GM18519 (cell line): Measurements from ENCODE around the gene RPL10.

ENCODE experiments used
- ATAC-seq: cut with Tn5 transposase; IDR thresholded peaks from one replicate; pipeline ENCODE4 v1.9.1; 2021; ENCODE audit warnings: mild to moderate bottlenecking, moderate library complexity; ENCODE audit not compliant: unreplicated experiment, low FRiP score

RPL10 gene

DNA sequence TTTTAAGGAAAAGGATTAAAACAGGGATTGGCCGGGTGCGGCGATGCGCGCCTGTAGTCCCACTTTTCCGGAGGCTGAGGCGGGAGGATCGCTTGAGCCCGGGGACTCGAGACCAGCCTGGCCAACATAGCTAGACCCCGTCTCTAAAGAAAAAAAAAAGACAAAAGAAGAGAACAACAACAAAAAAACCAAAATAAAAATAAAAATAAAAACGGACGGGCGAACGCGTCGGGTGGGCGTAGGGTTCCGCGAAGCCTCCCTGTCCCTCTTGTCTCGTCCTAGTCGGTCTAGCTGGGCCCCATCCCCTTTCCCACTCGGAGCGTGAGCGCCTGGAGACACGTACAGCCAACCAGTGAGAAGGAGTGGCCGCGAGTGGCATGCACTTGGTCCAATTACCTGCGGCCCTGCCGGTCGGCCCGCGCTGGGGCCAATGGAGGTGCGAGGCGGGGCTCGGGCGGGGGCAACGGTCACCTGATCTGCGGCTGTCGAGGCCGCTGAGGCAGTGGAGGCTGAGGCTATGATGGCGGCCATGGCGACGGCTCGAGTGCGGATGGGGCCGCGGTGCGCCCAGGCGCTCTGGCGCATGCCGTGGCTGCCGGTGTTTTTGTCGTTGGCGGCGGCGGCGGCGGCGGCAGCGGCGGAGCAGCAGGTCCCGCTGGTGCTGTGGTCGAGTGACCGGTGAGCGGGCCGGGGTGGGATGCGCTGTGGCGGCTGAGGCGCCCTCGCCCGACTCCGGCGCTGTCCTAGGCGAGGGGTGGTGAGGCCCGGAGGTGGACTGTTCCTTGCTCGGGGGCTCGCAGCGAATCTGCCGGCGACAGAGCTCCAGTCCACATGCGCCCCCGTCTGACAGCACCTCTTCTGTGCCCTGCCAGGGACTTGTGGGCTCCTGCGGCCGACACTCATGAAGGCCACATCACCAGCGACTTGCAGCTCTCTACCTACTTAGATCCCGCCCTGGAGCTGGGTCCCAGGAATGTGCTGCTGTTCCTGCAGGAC is 30.3 kb downstream of the RPL10 start, which contains the start of gene ATP6AP1:
Gene ATP6AP1 (plus strand): TSS at position 502 of the 996 bp plus-strand sequence. CDS start 16 bp downstream, at position 518.
- ATAC-seq: peak; percentile 85

DNA sequence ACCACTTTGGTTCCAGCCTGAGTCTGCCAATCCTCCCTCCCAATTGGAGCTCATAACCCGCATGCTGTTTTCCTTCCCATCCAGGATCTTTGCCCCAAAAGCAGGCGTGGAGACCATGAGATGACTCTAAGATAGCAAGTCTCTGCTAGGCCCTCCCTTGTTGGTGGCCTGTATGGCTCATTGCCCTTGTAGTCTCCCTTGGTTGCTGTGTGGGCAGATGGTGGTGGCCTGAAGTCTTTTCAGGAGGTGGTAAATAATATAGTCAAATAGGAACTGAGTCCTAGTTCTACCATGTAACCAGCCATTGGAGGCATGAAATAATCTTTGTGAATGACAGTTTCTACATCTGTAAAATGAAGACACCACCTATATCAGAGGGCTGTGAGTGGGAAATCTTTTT is 31.5 kb downstream of the RPL10 start:
- ATAC-seq: no peak

DNA sequence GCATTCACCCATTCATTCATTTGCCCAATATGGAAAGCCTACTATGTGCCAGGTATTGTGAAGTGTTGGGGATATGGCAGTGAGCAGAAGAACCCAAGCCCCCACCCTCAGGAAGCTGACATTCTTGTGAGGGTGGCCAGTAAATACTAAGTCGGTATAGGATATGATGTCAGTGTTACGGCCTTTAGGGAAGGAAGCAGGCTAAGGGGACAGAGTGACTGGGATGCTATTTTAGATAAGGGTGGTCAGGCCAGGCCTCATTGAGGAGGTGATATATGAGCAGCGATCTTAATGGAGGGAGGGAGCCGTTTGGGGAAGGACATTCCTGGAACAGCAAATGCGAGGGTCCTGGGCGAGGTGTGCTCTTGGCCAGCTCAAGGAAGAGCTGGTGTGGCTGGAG is 32.3 kb downstream of the RPL10 start:
- ATAC-seq: no peak

DNA sequence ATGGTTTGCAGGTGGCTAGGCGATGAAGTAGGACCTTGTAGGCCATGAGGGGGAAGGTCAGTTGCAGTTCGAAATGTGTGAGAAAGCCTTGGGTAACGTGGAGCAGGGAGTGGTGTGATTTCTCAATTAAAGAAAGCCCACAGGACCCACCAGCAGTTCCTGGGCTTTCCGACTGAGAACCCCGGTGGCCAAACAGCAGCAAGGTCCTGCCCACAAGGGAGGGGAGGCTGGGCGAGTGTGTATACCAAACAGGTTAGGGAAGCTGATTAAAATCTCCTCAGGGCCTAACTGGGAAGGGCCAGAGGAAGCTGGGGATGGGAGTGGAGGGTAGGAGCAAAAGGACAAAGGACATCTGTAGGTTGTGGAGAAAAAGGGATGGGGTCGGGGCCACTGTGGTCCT is 32.7 kb downstream of the RPL10 start:
- ATAC-seq: no peak

DNA sequence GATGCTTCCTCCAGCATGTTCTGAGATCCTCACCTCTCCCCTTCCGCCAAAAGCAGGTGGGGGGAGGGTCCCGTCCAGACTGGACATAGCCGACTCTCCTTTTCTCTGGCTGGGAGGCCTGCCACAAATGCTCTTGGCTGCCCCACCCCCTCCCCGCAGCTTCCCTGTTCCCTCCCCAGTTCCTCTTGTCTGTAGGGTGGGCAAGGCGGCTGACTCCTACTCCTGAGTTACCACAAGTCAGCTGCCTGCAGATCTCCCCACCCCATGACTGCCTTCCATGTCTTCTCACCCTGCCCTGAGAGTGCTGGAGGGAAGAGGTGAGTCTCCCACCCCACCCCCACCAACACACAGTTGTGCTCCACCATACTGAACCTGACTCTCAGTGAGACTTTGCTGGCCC is 33.2 kb downstream of the RPL10 start:
- ATAC-seq: no peak

DNA sequence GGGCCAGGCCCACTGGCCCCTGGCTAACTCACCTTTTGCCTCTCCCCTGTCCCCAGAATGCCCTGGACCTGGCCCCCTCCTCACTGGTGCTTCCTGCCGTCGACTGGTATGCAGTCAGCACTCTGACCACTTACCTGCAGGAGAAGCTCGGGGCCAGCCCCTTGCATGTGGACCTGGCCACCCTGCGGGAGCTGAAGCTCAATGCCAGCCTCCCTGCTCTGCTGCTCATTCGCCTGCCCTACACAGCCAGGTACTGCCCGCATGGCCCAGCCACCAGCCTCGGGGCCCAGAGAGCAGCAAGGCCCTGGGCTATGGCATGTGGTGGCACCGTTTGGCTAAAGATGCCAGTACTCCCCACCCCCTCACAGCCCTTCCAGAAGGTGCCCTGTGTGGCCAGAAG is 34.0 kb downstream of the RPL10 start:
- no peak for ATAC-seq

DNA sequence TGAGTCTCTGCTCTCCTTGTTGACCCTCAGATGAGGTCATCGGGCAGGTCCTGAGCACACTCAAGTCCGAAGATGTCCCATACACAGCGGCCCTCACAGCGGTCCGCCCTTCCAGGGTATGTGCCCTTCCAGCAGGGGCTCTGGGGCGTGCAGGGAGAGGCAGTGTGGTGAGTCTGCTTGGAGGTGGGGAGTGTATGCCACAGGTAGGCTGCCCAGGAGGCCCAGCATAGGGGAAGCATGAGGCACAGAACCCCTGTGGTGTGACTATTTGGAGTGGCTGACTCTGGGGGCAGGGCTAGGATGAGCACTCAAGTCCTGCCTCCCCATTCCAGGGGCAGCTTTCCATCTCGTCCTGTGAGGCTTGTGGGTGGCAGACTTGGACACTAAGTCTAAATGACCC is 35.4 kb downstream of the RPL10 start:
- ATAC-seq: no peak

DNA sequence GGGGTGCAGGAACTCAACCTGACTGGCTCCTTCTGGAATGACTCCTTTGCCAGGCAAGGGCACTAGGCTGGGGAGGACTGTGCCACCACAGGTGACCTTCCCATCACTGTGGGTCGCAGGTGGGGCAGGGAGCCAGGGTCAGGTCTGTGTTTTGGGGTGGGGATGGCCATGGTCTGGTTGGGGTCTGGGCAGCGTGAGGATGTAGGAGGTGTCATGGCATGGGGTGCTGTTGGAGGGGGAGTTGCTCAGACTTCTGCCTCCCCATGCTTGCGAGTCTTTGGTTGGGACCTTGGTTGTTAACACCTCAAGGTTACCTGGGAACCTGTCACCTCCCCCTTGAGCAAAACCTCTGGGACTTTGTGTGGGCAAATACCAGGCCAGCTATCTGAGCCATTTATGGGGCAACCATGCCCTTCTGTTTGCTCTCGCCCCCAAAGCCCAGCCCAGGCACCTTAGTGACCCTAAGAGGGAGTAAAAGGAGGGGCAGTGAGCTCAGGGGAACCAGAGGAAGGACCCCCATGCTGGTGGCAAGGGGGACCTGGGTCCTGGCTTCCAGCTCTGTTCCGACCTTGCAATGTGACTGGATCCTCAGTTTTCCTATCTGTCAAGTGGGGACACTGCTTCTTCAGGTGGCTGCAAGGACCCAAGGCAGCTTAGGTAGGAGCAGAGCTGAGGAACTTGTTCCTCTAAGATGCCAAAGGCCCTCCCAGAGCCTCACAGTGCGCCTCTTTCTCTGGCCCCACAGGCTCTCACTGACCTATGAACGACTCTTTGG is 36.4 kb downstream of the RPL10 start:
- no peak for ATAC-seq

DNA sequence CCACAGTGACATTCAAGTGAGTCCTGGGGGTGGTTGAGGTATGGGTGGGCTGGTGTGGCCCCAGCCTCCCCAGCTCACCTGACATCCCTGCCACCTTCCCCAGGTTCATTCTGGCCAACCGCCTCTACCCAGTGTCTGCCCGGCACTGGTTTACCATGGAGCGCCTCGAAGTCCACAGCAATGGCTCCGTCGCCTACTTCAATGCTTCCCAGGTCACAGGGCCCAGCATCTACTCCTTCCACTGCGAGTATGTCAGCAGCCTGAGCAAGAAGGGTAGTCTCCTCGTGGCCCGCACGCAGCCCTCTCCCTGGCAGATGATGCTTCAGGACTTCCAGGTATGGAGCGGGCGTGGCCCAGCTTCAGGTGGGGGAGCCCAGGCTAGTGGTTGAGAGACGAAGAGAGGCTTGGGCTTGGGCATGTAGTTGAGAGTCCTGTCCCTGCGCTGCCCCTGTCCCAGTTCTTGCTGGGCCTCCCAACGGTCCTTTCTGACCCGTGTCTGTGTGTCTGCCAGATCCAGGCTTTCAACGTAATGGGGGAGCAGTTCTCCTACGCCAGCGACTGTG is 37.1 kb downstream of the RPL10 start:
- no peak for ATAC-seq

DNA sequence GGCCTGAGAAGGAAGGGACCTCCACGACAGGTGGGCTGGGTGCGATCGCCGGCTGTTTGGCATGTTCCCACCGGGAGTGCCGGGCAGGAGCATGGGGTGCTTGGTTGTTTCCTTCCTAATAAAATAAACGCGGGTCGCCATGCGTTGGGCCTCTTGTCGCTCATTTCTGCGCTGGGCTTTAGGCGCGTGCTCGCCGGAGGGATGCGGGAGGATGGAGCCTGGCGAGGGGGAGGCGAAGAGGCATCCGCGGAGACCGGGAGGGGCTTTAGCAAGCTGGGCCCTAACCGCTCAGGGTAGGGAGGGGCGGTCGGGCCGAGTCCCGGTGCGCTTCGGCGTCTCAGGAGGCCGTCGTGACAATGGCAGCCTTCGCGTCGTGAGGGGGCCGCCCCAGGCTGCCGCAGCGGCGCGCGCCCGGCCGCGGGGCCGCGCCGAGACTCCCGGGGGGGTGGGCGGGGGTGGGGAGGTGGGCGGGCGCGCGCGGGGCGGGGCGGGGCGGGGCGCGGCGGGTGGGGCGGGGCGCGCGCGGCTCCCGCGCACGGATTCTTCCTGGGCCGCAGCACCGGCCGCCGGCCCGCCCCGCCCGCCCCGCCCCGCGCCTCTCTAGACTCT is 38.3 kb downstream of the RPL10 start:
- no peak for ATAC-seq

DNA sequence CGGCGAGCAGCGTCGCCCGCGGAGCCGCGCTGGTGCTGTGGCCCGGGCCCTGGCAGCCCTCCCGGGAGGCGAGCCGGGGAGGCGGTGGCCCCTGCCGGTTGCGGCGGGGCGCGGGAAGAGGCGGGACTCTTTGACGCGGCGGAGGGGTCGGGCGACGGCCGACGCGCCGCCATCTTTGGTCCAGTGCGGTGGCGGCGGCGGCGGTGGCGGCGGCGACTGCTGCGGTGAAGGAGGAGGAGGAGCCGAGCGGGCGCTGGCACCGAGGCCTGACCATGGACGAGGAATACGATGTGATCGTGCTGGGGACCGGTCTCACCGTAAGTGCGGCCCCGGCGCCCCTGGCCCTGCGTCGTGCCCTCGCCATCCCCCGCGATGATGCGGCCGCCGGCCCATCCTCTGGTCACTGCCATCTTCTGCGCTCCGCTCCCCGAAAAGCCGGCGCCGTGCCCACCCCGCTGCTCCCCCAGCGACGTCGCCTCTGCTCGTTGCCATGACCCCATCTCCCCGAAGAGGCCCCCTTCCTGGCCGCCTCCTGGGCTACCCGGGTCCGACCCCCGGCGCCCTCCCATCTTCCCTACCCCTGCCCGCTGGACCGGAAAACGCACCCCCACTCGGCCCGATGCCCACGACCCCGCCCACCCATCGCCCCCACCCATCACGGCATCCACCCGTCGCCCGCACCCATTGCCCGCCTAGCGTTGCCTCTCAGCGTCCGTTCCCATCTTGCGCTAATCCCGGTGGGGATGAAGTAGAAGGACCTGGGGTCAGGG is 39.0 kb downstream of the RPL10 start, which contains the start of gene GDI1:
Gene GDI1 (plus strand): TSS at position 172 of the 770 bp plus-strand sequence. CDS start 101 bp downstream, at position 273.
- ATAC-seq: no peak

DNA sequence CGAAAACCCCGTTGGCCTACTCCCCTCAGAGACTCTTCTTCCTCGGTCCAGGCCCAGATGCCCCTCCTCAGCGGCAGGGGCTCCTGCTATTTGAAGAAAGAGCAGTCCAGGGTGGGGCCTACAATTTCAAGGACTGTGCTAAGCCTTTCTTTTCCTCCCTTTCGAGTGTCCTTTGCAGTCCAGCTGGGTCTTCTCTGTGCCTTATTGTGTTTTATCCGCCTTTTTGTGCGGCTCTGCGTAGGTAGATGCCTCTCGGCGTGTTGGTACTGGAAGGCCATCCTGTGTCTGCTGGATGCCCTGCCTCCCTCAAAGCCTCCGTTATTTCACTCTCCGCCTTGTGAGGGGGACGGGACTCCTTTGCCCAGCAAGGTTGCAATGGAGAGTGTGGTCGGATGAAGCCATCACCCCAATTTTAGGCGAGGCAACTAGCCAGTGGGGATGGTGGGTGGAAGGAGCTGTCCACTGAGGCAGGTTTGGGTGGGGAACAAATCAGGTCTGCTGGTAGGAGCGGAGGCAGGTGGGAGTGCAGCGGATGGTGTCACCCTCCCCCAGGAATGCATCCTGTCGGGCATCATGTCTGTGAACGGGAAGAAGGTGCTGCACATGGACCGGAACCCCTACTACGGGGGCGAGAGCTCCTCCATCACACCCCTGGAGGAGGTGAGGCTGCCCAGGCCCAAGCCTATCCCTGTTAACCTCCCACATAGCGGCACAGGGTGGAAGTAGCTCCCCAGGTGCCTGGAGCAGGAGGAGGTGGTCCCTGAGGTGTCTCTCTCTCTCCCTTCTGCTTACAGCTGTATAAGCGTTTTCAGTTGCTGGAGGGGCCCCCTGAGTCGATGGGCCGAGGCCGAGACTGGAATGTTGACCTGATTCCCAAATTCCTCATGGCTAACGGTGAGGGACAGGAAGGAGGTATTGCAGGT is 40.1 kb downstream of the RPL10 start:
- ATAC-seq: no peak

DNA sequence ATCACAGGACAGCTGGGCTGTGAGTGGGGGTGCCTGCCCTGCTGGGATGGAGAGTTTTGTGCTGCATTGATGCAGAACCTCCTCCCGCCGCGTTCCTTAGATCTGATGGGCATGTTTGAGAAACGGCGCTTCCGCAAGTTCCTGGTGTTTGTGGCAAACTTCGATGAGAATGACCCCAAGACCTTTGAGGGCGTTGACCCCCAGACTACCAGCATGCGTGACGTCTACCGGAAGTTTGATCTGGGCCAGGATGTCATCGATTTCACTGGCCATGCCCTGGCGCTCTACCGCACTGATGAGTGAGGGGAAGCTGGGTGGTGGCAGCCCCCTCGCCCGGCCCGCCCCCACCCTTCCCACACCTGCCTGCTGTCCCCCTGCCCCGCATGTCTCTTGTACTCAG is 41.7 kb downstream of the RPL10 start:
- ATAC-seq: no peak

DNA sequence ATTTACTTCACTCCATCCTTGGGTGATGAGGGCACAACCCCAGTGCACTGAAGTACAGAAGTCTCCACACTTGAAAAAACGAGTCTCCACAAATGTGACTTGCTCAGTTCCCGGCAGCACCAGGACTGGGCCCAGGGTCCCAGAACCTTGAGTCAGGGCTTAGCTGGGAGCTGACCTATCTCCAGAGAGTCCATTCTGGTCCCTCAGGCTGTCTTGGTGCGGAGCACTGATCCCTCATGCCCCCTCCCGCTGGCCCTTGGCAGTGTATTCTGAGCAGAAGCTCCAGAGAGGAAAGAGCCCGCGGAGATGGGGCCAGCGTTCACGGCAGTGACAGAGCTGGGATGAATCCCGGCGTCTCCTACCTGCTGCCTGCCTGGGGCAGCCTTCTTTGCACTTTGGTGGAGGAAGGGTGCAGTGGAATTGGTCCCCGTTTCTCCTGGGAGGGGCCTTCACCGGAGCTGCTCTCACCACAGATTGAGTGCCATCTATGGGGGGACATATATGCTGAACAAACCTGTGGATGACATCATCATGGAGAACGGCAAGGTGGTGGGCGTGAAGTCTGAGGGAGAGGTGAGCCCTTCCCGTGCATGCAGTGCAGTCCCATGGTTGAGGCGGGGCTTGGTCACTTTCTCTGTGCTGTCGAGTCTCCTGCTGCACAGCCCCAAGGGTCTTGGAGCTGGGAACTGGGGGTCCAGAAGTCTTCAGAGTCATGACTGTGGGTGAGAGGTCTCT is 42.6 kb downstream of the RPL10 start:
- ATAC-seq: no peak

DNA sequence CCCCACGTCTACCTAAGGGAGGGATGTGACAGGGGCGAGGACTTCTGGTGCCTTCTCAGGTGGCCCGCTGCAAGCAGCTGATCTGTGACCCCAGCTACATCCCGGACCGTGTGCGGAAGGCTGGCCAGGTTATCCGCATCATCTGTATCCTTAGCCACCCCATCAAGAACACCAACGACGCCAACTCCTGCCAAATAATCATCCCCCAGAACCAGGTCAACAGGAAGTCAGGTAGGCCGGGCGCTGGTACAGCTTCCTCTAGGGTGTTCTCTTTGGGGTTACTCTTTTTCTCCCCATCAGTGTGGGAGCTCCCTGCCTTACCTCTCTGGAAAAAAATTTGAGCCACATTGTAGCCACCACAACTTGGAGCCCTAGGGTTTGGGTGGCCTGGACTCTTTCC is 43.4 kb downstream of the RPL10 start:
- ATAC-seq: no peak

DNA sequence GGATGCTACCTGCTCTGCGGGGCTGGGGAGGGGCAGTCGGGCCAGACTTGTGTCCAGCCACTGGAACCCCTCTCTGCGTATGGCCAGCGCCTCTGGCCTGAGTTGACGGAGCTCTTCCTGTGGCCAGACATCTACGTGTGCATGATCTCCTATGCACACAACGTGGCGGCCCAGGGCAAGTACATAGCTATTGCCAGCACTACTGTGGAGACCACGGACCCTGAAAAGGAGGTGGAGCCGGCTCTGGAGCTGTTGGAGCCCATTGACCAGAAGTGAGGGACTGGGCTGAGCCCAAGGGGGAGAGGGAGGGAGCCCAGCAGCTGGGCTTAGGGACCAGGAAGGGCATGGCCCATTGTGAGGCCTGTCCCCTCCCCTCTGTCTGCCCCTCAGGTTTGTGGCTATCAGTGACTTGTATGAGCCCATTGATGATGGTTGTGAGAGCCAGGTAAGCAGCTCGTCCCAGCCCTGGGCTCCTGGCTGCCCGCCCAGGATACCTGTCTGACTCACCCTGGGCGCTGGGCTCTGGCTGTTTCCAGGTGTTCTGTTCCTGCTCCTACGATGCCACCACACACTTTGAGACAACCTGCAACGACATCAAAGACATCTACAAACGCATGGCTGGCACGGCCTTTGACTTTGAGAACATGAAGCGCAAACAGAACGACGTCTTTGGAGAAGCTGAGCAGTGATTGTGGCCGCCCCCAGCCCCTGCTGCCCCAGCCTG is 44.0 kb downstream of the RPL10 start:
- ATAC-seq: no peak

DNA sequence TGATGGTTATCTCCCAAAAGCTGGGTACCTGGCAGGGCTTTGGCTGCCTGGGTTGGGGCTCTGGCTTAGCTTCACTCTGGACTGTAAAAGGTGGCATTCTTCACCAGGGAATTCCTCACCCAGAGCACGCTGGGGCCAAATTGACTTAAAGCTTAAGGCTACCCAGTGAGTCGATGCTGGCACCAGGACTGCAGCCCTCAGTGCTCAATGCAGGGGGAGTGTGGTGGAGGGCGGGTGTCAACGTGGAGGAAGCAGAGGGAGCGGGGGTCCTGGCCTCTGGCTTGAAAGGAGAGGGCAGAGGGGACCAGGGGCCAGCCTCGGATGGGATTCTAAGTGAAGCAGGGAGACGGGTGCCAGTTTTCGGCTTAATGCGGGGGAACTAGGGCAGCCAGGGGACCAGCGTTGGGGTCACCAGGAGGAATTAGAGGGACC is 45.3 kb downstream of the RPL10 start:
- no peak for ATAC-seq
